ENCODE measurements around the gene INHBE. TPM values are rescaled to one million over a fixed set of nuclear protein-coding genes. Genes with fewer than 3 reads are reported as not detected.

INHBE gene
- polyA plus RNA-seq, 1 donor: 0.95 TPM

GRCh38 chr12:57461276-57461916, 6.3 kb downstream of the INHBE start:
- peak; percentile 80 for DNase-seq

GRCh38 chr12:57461917-57462250, 6.8 kb downstream of the INHBE start:
- DNase-seq: no peak

- peak; percentile 91 for DNase-seq
Observed at GRCh38 chr12:57462251-57462911, 7.3 kb downstream of the INHBE start.

GRCh38 chr12:57462912-57463253, 7.8 kb downstream of the INHBE start:
- DNase-seq: no peak

- no peak for DNase-seq
Observed at GRCh38 chr12:57464569-57464968, 9.5 kb downstream of the INHBE start.

- DNase-seq: no peak
Observed at GRCh38 chr12:57465030-57465746, 10.1 kb downstream of the INHBE start.

- no peak for DNase-seq
Observed at GRCh38 chr12:57465747-57466505, 10.8 kb downstream of the INHBE start.

GRCh38 chr12:57467212-57467874, 12.2 kb downstream of the INHBE start:
- DNase-seq: no peak

GRCh38 chr12:57467915-57468314, 12.8 kb downstream of the INHBE start:
- DNase-seq: no peak

GRCh38 chr12:57469296-57470164, 14.4 kb downstream of the INHBE start:
- DNase-seq: no peak

- no peak for DNase-seq
Observed at GRCh38 chr12:57470286-57470969, 15.3 kb downstream of the INHBE start.

- no peak for DNase-seq
Observed at GRCh38 chr12:57470970-57471656, 16.0 kb downstream of the INHBE start.

- DNase-seq: no peak
Observed at GRCh38 chr12:57471661-57472060, 16.6 kb downstream of the INHBE start.

GRCh38 chr12:57472391-57472790, 17.3 kb downstream of the INHBE start:
- DNase-seq: no peak

GRCh38 chr12:57473392-57473791, 18.3 kb downstream of the INHBE start:
- no peak for DNase-seq

- DNase-seq: no peak
Observed at GRCh38 chr12:57473886-57474285, 18.8 kb downstream of the INHBE start.

GRCh38 chr12:57474430-57474829, 19.3 kb downstream of the INHBE start:
- no peak for DNase-seq

GRCh38 chr12:57474862-57475261, 19.8 kb downstream of the INHBE start:
- DNase-seq: no peak

GRCh38 chr12:57475271-57476161, 20.4 kb downstream of the INHBE start:
- DNase-seq: no peak
